Mesenchymal stem cell (in vitro differentiated cells and primary cell): ENCODE data around the gene FOXJ3.

ENCODE experiments used
- DNase-seq: peaks from one replicate; pipeline ENCODE4 v3.0.0-alpha.2; 2013
- H2AFZ ChIP-seq: one replicate; pipeline ENCODE4 v1.6.1; 2013; ENCODE audit warnings: low read depth, mild to moderate bottlenecking, control low read depth, inconsistent platforms, low read length, moderate library complexity
- H2AK5ac ChIP-seq: 2 replicates; pipeline ENCODE4 v1.6.1; 2013; ENCODE audit warnings: low read length, moderate library complexity, mild to moderate bottlenecking, inconsistent platforms; ENCODE audit not compliant: severe bottlenecking
- H2BK120ac ChIP-seq: one replicate; pipeline ENCODE4 v1.6.1; 2013; ENCODE audit warnings: low read depth, mild to moderate bottlenecking, inconsistent platforms, low read length, moderate library complexity
- H2BK12ac ChIP-seq, 2 experiments: one replicate each; pipeline ENCODE4 v1.6.1; 2013; ENCODE audit warnings: inconsistent platforms in 2 of 2, low read length in 2 of 2, mild to moderate bottlenecking in 2 of 2, moderate library complexity in 2 of 2, control low read depth in 1 of 2
- H2BK15ac ChIP-seq: one replicate; pipeline ENCODE4 v1.6.1; 2013; ENCODE audit warnings: mild to moderate bottlenecking, low read depth, inconsistent platforms; ENCODE audit not compliant: poor library complexity, severe bottlenecking
- H2BK5ac ChIP-seq: 2 replicates; pipeline ENCODE4 v1.6.1; 2013; ENCODE audit warnings: low read depth, mild to moderate bottlenecking, low read length, control low read depth, inconsistent platforms; ENCODE audit not compliant: poor library complexity, severe bottlenecking
- H3K14ac ChIP-seq, 2 experiments: one replicate each; pipeline ENCODE4 v1.6.1; 2013; ENCODE audit warnings: inconsistent platforms in 2 of 2, low read length in 2 of 2, control low read depth in 1 of 2, mild to moderate bottlenecking in 1 of 2, moderate library complexity in 1 of 2
- H3K18ac ChIP-seq, 2 experiments: one replicate each; pipeline ENCODE4 v1.6.1; 2013; ENCODE audit warnings: inconsistent platforms in 2 of 2, low read length in 2 of 2, control low read depth in 1 of 2, low read depth in 1 of 2, mild to moderate bottlenecking in 1 of 2
- H3K23ac ChIP-seq, 2 experiments: one replicate each; pipeline ENCODE4 v1.6.1; 2013; ENCODE audit warnings: inconsistent platforms in 2 of 2, low read length in 2 of 2, mild to moderate bottlenecking in 2 of 2, moderate library complexity in 2 of 2, control low read depth in 1 of 2
- H3K27ac ChIP-seq: 2 replicates; pipeline ENCODE4 v1.5.1; 2013; ENCODE audit warnings: mild to moderate bottlenecking, moderate library complexity, low read length, control low read depth, inconsistent platforms; ENCODE audit not compliant: poor library complexity, severe bottlenecking
- H3K27me3 ChIP-seq, 2 experiments: 2 replicates each; pipeline versions ENCODE4 v1.6.1 to v1.7.0; 2013; ENCODE audit warnings: low read length in 2 of 2, mild to moderate bottlenecking in 2 of 2, moderate library complexity in 2 of 2, control low read depth in 1 of 2, inconsistent platforms in 1 of 2; ENCODE audit not compliant: control insufficient read depth in 1 of 2, insufficient read depth in 1 of 2
- H3K36me3 ChIP-seq, 2 experiments: 2 replicates each; pipeline versions ENCODE4 v1.6.1 to v1.7.0; 2013; ENCODE audit warnings: low read length in 2 of 2, control low read depth in 1 of 2, inconsistent platforms in 1 of 2, low read depth in 1 of 2, mild to moderate bottlenecking in 1 of 2; ENCODE audit not compliant: insufficient read depth in 2 of 2, control insufficient read depth in 1 of 2
- H3K4ac ChIP-seq, 2 experiments: one replicate each; pipeline ENCODE4 v1.6.1; 2013; ENCODE audit warnings: inconsistent platforms in 2 of 2, low read length in 2 of 2, mild to moderate bottlenecking in 2 of 2, moderate library complexity in 2 of 2, control low read depth in 1 of 2, low read depth in 1 of 2
- H3K4me1 ChIP-seq: 2 replicates; pipeline ENCODE4 v1.6.1; 2013; ENCODE audit warnings: low read depth, low read length, control low read depth; ENCODE audit not compliant: control insufficient read depth, insufficient read depth
- H3K4me2 ChIP-seq: 2 replicates; pipeline ENCODE4 v1.6.1; 2013; ENCODE audit warnings: low read length, mild to moderate bottlenecking, inconsistent platforms; ENCODE audit not compliant: poor library complexity, severe bottlenecking
- H3K4me3 ChIP-seq, 2 experiments: 2 replicates each; pipeline versions ENCODE4 v1.5.1 to v1.7.0; 2013; ENCODE audit warnings: low read length in 2 of 2, mild to moderate bottlenecking in 2 of 2, control low read depth in 1 of 2, low read depth in 1 of 2; ENCODE audit not compliant: insufficient read depth in 1 of 2
- H3K79me1 ChIP-seq: replicated peaks from 2 replicates; pipeline ENCODE4 v1.6.1; 2013; ENCODE audit warnings: mild to moderate bottlenecking, control low read depth, low read length, inconsistent platforms; ENCODE audit not compliant: poor library complexity, severe bottlenecking
- H3K9ac ChIP-seq: 2 replicates; pipeline ENCODE4 v1.7.0; 2013; ENCODE audit warnings: mild to moderate bottlenecking, low read length, moderate library complexity
- H3K9me3 ChIP-seq: 2 replicates; pipeline ENCODE4 v1.7.0; 2013; ENCODE audit warnings: mild to moderate bottlenecking, low read length; ENCODE audit not compliant: control insufficient read depth
- H4K8ac ChIP-seq: one replicate; pipeline ENCODE4 v1.6.1; 2013; ENCODE audit warnings: inconsistent platforms, mild to moderate bottlenecking, low read length, moderate library complexity
- H4K91ac ChIP-seq: one replicate; pipeline ENCODE4 v1.6.1; 2013; ENCODE audit warnings: mild to moderate bottlenecking, low read length, inconsistent platforms
- WGBS: methylation state at CpG from one replicate; pipeline ENCODE4 v1.1.7; 2013; ENCODE audit warnings: mixed read lengths; 5-methylcytosine and 5-hydroxymethylcytosine counted together

Gene FOXJ3

GRCh38 chr1:42359466-42359865 is 24.4 kb upstream of the FOXJ3 start:
- H3K18ac ChIP-seq = no peak overlapping the region
- no peak overlapping the region for H3K14ac ChIP-seq
- no peak overlapping the region for H2AK5ac ChIP-seq
- H4K91ac ChIP-seq = no peak overlapping the region
- H2BK120ac ChIP-seq = no peak overlapping the region
- H2BK5ac ChIP-seq = no peak overlapping the region
- H3K79me1 ChIP-seq = no peaks in the 10 kb centered on the region
- no peak overlapping the region for H3K27ac ChIP-seq
- no peak overlapping the region for H2BK15ac ChIP-seq
- no peaks in the 10 kb centered on the region for H3K4me1 ChIP-seq
- H3K27me3 ChIP-seq = peaks cover 8 to 16% of the 10 kb centered on the region in 2 experiments
- H3K4ac ChIP-seq = no peak overlapping the region
- H2AFZ ChIP-seq = no peak overlapping the region
- H3K4me2 ChIP-seq = no peak overlapping the region
- WGBS = 76% methylated on average over 1 of the region's 1 CpG
- H4K8ac ChIP-seq = no peak overlapping the region
- H3K36me3 ChIP-seq = no peaks in the 10 kb centered on the region
- H2BK12ac ChIP-seq = no peak overlapping the region
- H3K9ac ChIP-seq = no peak overlapping the region
- no peaks in the 10 kb centered on the region for H3K9me3 ChIP-seq
- no peak overlapping the region for H3K23ac ChIP-seq
- H3K4me3 ChIP-seq = no peak overlapping the region
- DNase-seq = no peak

DNA sequence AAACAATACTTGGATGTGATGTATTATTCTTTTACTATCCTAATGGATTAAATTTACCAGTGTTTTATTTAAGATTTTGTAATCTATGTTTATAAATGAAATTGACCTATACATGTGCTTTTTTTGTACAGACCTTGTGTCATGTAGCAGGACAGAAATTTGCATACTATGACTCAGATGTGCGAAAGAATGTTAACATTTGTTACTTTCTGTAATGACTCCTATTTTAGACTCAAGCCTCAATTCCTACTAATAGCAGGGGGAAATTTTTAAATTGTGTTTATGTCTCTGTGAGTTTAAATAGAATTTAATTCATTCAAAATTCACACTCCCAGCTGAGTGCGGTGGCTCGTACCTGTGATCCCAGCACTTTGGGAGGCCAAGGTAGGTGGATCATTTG is 23.8 kb upstream of the FOXJ3 start:
- 100% methylated on average over 2 of the region's 3 CpGs for WGBS
- H3K18ac ChIP-seq = no peak overlapping the region
- no peak for DNase-seq
- H3K4ac ChIP-seq = no peak overlapping the region
- H3K36me3 ChIP-seq = no peaks in the 10 kb centered on the region
- H3K14ac ChIP-seq = no peak overlapping the region
- no peaks in the 10 kb centered on the region for H3K9me3 ChIP-seq
- no peak overlapping the region for H2BK5ac ChIP-seq
- no peak overlapping the region for H3K9ac ChIP-seq
- H3K4me3 ChIP-seq = no peak overlapping the region
- no peak overlapping the region for H2AK5ac ChIP-seq
- H4K8ac ChIP-seq = no peak overlapping the region
- no peak overlapping the region for H4K91ac ChIP-seq
- H3K4me1 ChIP-seq = no peaks in the 10 kb centered on the region
- H2BK12ac ChIP-seq = no peak overlapping the region
- peaks cover 8 to 16% of the 10 kb centered on the region in 2 experiments for H3K27me3 ChIP-seq
- H3K27ac ChIP-seq = no peak overlapping the region
- H2AFZ ChIP-seq = no peak overlapping the region
- no peak overlapping the region for H3K4me2 ChIP-seq
- H3K79me1 ChIP-seq = no peaks in the 10 kb centered on the region
- H2BK15ac ChIP-seq = no peak overlapping the region
- no peak overlapping the region for H2BK120ac ChIP-seq
- no peak overlapping the region for H3K23ac ChIP-seq

- no peak overlapping the region for H4K91ac ChIP-seq
- H3K4ac ChIP-seq = no peak overlapping the region
- no peaks in the 10 kb centered on the region for H3K9me3 ChIP-seq
- no peak overlapping the region for H2BK120ac ChIP-seq
- H3K14ac ChIP-seq = no peak overlapping the region
- no peak overlapping the region for H4K8ac ChIP-seq
- H3K9ac ChIP-seq = no peak overlapping the region
- H3K79me1 ChIP-seq = no peaks in the 10 kb centered on the region
- 42% methylated on average over 1 of the region's 1 CpG for WGBS
- H2BK5ac ChIP-seq = no peak overlapping the region
- no peak overlapping the region for H2AK5ac ChIP-seq
- no peak overlapping the region for H2BK15ac ChIP-seq
- H2BK12ac ChIP-seq = no peak overlapping the region
- no peak overlapping the region for H3K4me3 ChIP-seq
- H3K36me3 ChIP-seq = no peaks in the 10 kb centered on the region
- H3K4me2 ChIP-seq = no peak overlapping the region
- H3K18ac ChIP-seq = no peak overlapping the region
- H2AFZ ChIP-seq = no peak overlapping the region
- H3K4me1 ChIP-seq = no peaks in the 10 kb centered on the region
- no peak overlapping the region for H3K23ac ChIP-seq
- peaks cover 7 to 17% of the 10 kb centered on the region in 2 experiments for H3K27me3 ChIP-seq
- no peak overlapping the region for H3K27ac ChIP-seq
- DNase-seq = no peak
Measured at GRCh38 chr1:42350086-42350485, 15.1 kb upstream of the FOXJ3 start.

GRCh38 chr1:42348498-42348897 is 13.5 kb upstream of the FOXJ3 start:
- Histone ChIP-seq H3K4ac (no peak overlapping the region), H2BK120ac (no peak overlapping the region), H3K79me1 (no peaks in the 10 kb centered on the region), H2BK12ac (no peak overlapping the region), H3K36me3 (no peaks in the 10 kb centered on the region), H3K9me3 (no peaks in the 10 kb centered on the region), H3K4me2 (no peak overlapping the region), H3K27ac (no peak overlapping the region), H3K4me3 (no peak overlapping the region), H3K9ac (no peak overlapping the region), H2BK15ac (no peak overlapping the region), H3K23ac (no peak overlapping the region), H2AFZ (no peak overlapping the region), H3K27me3 (peaks cover 6 to 17% of the 10 kb centered on the region in 2 experiments), H4K8ac (no peak overlapping the region), H2BK5ac (no peak overlapping the region), H2AK5ac (no peak overlapping the region), H3K4me1 (no peaks in the 10 kb centered on the region), H3K18ac (no peak overlapping the region), H3K14ac (no peak overlapping the region), H4K91ac (no peak overlapping the region)
- no peak for DNase-seq
